ENCODE data around the gene DPPA3. TPM values are rescaled to one million over a fixed set of nuclear protein-coding genes. Genes with fewer than 3 reads are reported as not detected.

The DPPA3 gene
- not detected in 2 replicates for total RNA-seq (ENCODE audit: low replicate concordance)

DNA sequence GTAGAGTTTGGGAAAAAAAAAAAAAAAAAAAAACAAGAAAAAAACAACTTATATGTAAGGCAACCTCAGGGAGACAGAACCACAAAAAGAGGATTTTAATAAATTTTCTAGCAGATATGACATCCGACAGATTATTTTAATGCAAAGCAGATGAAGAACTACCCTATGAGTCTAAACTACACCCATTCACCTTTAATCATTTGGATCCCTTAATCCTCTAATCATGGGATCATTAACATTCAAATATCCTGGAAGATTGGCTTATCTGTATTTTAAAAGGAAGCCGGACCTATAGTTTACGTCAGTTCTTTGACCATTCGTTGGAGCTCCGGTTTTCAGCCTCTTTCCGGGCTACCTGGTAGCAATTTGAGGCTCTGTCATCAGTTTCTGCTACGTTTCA is at the start of gene DPPA3:
Gene DPPA3, plus strand, starts transcription at position 301 of the 400 bp plus-strand sequence. CDS start 138 bp downstream, outside the sequence.

DNA sequence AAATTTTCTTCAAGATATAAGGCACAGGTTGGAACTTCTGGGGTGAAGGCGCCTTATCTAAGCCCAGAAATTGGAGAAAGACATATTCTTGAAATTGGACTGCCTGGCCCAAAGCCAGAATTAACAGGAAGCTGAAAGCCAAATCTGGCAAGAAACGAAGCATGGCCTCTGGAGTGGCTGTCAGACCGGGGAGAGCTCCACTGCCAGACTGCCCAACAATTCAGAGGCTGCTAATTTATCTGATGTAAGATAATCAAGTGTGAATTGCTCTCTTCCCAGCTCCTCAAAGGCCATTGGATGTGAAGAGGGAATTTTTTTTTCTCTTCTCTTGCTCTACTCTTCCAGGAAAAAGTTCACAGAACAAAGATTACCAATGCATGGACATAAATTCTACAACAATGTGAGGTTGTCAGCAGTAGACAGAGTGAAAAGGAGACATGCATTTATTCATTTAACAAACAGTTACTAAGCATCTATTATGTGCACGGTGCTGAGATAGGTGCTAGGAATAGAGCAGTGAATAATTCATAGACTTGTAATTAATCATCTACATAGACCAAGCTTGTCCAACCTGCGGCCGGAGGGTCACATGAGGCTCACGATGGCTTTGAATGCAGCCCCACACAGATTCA is 15.6 kb upstream of the DPPA3 start, which contains the start of gene GDF3:
Gene GDF3, minus strand, starts transcription at position 210 of the 632 bp plus-strand sequence. Its CDS starts 47 bp downstream, at position 163.

GRCh38 chr12:7747246-7747645 is 36.0 kb downstream of the DPPA3 start, which contains the start of gene CLEC4C:
Gene CLEC4C (minus strand): TSS chr12:7747375. CDS start chr12:7747348, 27 bp downstream.

Other genes with a start within 250 kb of the DPPA3 start
- gene CD163, start 207.7 kb upstream of the DPPA3 start, total RNA-seq (ENCODE audit: low replicate concordance), result not detected in 2 replicates
- not detected in 2 replicates for gene APOBEC1, start 45.5 kb upstream of the DPPA3 start, total RNA-seq (ENCODE audit: low replicate concordance)
- gene GDF3, start 15.7 kb upstream of the DPPA3 start, total RNA-seq (ENCODE audit: low replicate concordance), result not detected in 2 replicates
- gene CLEC4C, start 35.9 kb downstream of the DPPA3 start, total RNA-seq (ENCODE audit: low replicate concordance), result not detected in 2 replicates
- not detected in 2 replicates for gene NANOGNB, start 53.8 kb downstream of the DPPA3 start, total RNA-seq (ENCODE audit: low replicate concordance)
- gene NANOG, start 78.0 kb downstream of the DPPA3 start, total RNA-seq (ENCODE audit: low replicate concordance), result not detected in 2 replicates
- not detected in 2 replicates for gene SLC2A14, start 161.5 kb downstream of the DPPA3 start, total RNA-seq (ENCODE audit: low replicate concordance)
- gene SLC2A3, start 224.8 kb downstream of the DPPA3 start, total RNA-seq (ENCODE audit: low replicate concordance), result 48.8 and 94.7 TPM in 2 replicates

Measured in smooth muscle cell of the coronary artery (primary cell).